Limb (tissue), 2 donors: Measurements from ENCODE around the gene BRSK2.

Experiments
- DNase-seq, 2 donors: peaks; one replicate each; pipeline ENCODE4 v3.0.0-alpha.2; 2016; ENCODE audit errors: extremely low spot score in 2 of 2

Gene BRSK2

GRCh38 chr11:1375955-1376258 lies 13.8 kb upstream of the BRSK2 start:
- no peak for DNase-seq

GRCh38 chr11:1377231-1377780 lies 12.4 kb upstream of the BRSK2 start:
- no peak for DNase-seq

GRCh38 chr11:1381793-1382425 lies 7.8 kb upstream of the BRSK2 start:
- peak in 1 of 2 donors; percentile 30 for DNase-seq

GRCh38 chr11:1382429-1382828 lies 7.3 kb upstream of the BRSK2 start:
- DNase-seq: peak in 1 of 2 donors; percentile 31

- DNase-seq: peak; percentile 57 to 86
These were observed 6.7 kb upstream of the BRSK2 start for GRCh38 chr11:1382831-1383607.

GRCh38 chr11:1384199-1384970 lies 5.3 kb upstream of the BRSK2 start:
- DNase-seq: no peak

GRCh38 chr11:1387521-1387920 lies 2.2 kb upstream of the BRSK2 start:
- peak in 1 of 2 donors; percentile 26 for DNase-seq

GRCh38 chr11:1387961-1388762 lies 1.6 kb upstream of the BRSK2 start:
- DNase-seq: peak in 1 of 2 donors; percentile 36

GRCh38 chr11:1388763-1389102 lies 1.0 kb upstream of the BRSK2 start:
- no peak for DNase-seq

GRCh38 chr11:1389103-1389931 lies 417 bp upstream of the BRSK2 start:
- peak; percentile 94 to 96 for DNase-seq

- peak in 1 of 2 donors; percentile 68 for DNase-seq
These were observed 933 bp downstream of the BRSK2 start for GRCh38 chr11:1390569-1391164.

GRCh38 chr11:1391165-1392075 lies 1.7 kb downstream of the BRSK2 start:
- no peak for DNase-seq

GRCh38 chr11:1392111-1392510 lies 2.4 kb downstream of the BRSK2 start:
- no peak for DNase-seq

GRCh38 chr11:1392561-1392960 lies 2.8 kb downstream of the BRSK2 start:
- DNase-seq: no peak

GRCh38 chr11:1393038-1393710 lies 3.4 kb downstream of the BRSK2 start:
- no peak for DNase-seq

- DNase-seq: no peak
These were observed 5.4 kb downstream of the BRSK2 start for GRCh38 chr11:1394936-1395772.

GRCh38 chr11:1395773-1396374 lies 6.1 kb downstream of the BRSK2 start:
- no peak for DNase-seq
